ENCODE measurements around the gene IER2.
"Not testable (repeated sequence)": the region's sequence is repeated elsewhere in the genome, so short reads cannot be mapped to it uniquely, and the experiment has no call there.

Gene IER2

DNA sequence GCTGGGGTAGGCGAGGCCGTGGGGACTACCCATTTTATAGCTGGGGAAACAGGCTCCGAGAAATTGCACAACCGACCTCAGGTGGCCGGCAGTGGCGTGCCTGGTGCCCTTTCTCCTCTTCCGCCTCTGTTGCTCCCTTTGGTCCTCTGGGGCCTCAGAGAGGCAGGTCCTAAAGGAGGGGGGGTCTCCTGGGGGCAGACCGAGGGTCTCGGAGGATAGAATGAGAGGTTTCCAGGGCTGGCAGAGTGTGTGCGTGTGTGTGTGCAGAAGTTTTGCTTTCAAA lies 11.4 kb upstream of the IER2 start:
- H3K27me3 ChIP-seq (ENCODE audit: low read length) = no peaks in the 10 kb centered on the region
- H3K9ac ChIP-seq (ENCODE audit: low read length) = no peak overlapping the region
- no peaks in the 10 kb centered on the region for H3K9me3 ChIP-seq (ENCODE audit: insufficient read depth, low read length)
- no peak overlapping the region for H3K4me2 ChIP-seq (ENCODE audit: low read depth, low read length, poor library complexity, severe bottlenecking)
- H2AFZ ChIP-seq (ENCODE audit: low read depth, low read length, severe bottlenecking) = no peak overlapping the region
- TF ChIP-seq EZH2phosphoT487 (conservative IDR thresholded peaks at IDR 0.05; ENCODE audit: low read length) = no peak
- TF ChIP-seq, protein P1, sequence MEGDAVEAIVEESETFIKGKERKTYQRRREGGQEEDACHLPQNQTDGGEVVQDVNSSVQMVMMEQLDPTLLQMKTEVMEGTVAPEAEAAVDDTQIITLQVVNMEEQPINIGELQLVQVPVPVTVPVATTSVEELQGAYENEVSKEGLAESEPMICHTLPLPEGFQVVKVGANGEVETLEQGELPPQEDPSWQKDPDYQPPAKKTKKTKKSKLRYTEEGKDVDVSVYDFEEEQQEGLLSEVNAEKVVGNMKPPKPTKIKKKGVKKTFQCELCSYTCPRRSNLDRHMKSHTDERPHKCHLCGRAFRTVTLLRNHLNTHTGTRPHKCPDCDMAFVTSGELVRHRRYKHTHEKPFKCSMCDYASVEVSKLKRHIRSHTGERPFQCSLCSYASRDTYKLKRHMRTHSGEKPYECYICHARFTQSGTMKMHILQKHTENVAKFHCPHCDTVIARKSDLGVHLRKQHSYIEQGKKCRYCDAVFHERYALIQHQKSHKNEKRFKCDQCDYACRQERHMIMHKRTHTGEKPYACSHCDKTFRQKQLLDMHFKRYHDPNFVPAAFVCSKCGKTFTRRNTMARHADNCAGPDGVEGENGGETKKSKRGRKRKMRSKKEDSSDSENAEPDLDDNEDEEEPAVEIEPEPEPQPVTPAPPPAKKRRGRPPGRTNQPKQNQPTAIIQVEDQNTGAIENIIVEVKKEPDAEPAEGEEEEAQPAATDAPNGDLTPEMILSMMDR (IDR thresholded peaks at IDR 0.05; ENCODE audit: insufficient read depth, low read length, poor library complexity, severe bottlenecking) = no peak
- no peaks in the 10 kb centered on the region for H3K79me2 ChIP-seq (ENCODE audit: insufficient read depth, low read length)
- no peak overlapping the region for H3K4me3 ChIP-seq (ENCODE audit: insufficient read depth, low read length, poor library complexity, severe bottlenecking)
- no peak overlapping the region for H3K27ac ChIP-seq (ENCODE audit: low read depth, low read length)
- H3F3A ChIP-seq (ENCODE audit: insufficient read depth) = no peaks in the 10 kb centered on the region
- H3K36me3 ChIP-seq (ENCODE audit: low read length) = no peaks in the 10 kb centered on the region
- no peaks in the 10 kb centered on the region for H3K9me2 ChIP-seq (replicated peaks; ENCODE audit: insufficient read depth, low read length)
- no peaks in the 10 kb centered on the region for H4K20me1 ChIP-seq (ENCODE audit: low read depth, low read length)

DNA sequence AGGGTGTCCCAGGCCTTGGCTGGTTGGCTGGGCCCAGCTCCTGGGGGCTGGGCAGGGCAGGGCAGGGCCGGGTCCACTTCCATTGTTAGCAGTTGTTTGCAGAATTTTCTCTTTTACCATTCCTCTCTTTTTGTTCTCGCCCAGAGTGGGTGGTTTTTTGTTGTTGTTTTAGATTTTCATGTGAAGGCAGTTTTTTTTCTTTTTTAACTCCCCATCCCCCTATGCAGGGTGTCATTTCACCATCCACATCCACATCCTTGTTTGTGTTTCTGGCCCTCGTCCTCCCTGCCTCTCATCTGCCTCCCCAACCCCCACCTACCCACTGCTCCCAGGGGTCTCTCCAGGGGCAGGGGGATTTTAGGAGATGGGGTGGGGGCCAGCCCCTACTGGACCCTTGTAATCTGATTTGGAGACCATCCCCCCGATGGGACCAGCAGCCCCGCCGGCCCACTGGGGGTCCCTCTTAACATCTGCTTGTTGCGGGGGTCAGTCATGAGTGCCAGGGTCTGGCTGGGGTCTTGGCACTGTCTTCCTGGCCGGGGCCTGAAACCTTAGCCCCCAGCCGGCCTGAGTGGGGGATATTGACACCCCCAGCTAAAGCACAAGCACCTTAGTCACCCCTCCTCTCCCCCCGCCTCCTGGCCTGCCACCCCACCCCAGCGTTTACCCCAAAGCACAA lies 10.4 kb upstream of the IER2 start:
- Histone ChIP-seq H2AFZ (ENCODE audit: low read depth, low read length, severe bottlenecking) (no peak overlapping the region), H3K9me3 (ENCODE audit: insufficient read depth, low read length) (no peaks in the 10 kb centered on the region), H4K20me1 (ENCODE audit: low read depth, low read length) (no peaks in the 10 kb centered on the region), H3K79me2 (ENCODE audit: insufficient read depth, low read length) (no peaks in the 10 kb centered on the region), H3F3A (ENCODE audit: insufficient read depth) (no peaks in the 10 kb centered on the region), H3K27ac (ENCODE audit: low read depth, low read length) (no peak overlapping the region), H3K27me3 (ENCODE audit: low read length) (no peaks in the 10 kb centered on the region), H3K36me3 (ENCODE audit: low read length) (no peaks in the 10 kb centered on the region), H3K4me2 (ENCODE audit: low read depth, low read length, poor library complexity, severe bottlenecking) (no peak overlapping the region), H3K9me2 (replicated peaks; ENCODE audit: insufficient read depth, low read length) (no peaks in the 10 kb centered on the region), H3K9ac (ENCODE audit: low read length) (no peak overlapping the region), H3K4me3 (ENCODE audit: insufficient read depth, low read length, poor library complexity, severe bottlenecking) (no peak overlapping the region)
- TF ChIP-seq EZH2phosphoT487 (conservative IDR thresholded peaks at IDR 0.05; ENCODE audit: low read length) = no peak
- TF ChIP-seq, protein P1 (IDR thresholded peaks at IDR 0.05; ENCODE audit: insufficient read depth, low read length, poor library complexity, severe bottlenecking) = no peak

DNA sequence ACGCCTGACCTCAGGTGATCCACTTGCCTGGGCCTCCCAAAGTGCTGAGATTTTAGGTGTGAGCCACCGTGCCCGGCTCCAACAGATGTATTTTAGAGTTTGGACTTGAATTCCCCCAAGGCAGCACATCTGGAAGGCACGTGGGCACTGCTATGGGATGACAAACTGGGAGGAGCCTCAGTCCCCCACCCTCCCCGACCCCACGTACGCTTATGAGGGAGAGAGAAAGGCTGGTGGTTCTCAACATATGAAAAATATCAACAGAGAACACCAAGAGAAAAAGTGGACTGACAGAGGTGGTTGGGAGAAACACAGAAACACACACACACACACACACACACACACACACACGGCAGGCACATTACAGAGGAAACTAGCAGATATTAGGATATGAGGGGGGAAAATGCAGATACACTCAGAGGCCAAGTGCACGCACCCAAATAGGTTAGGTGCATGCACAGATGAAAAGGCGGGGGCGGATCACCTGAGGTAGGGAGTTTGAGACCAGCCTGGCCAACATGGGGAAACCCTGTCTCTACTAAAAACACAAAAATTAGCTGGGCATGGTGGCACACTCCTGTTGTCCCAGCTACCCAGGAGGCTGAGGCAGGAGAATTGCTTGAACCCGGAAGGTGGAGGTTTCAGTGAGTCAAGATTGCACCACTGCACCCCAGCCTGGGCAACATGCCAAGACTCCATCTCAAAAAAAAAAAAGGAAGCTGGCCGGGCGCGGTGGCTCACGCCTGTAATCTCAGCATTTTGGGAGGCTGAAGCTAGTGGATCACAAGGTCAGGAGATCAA lies 3.2 kb upstream of the IER2 start:
- H3K9me3 ChIP-seq (ENCODE audit: insufficient read depth, low read length) = no peaks in the 10 kb centered on the region
- H3K4me2 ChIP-seq (ENCODE audit: low read depth, low read length, poor library complexity, severe bottlenecking) = no peak overlapping the region
- no peak overlapping the region for H3K27ac ChIP-seq (ENCODE audit: low read depth, low read length)
- no peak overlapping the region for H3K9ac ChIP-seq (ENCODE audit: low read length)
- no peak overlapping the region for H3K4me3 ChIP-seq (ENCODE audit: insufficient read depth, low read length, poor library complexity, severe bottlenecking)
- TF ChIP-seq, protein P1 (IDR thresholded peaks at IDR 0.05; ENCODE audit: insufficient read depth, low read length, poor library complexity, severe bottlenecking) = no peak
- no peak for TF ChIP-seq EZH2phosphoT487 (conservative IDR thresholded peaks at IDR 0.05; ENCODE audit: low read length)
- H3K79me2 ChIP-seq (ENCODE audit: insufficient read depth, low read length) = peaks cover 8% of the 10 kb centered on the region
- no peaks in the 10 kb centered on the region for H4K20me1 ChIP-seq (ENCODE audit: low read depth, low read length)
- peaks cover under 1% of the 10 kb centered on the region; the same call in 1 of the 2 replicates for H3F3A ChIP-seq (ENCODE audit: insufficient read depth)
- H3K9me2 ChIP-seq (replicated peaks; ENCODE audit: insufficient read depth, low read length) = no peaks in the 10 kb centered on the region
- no peaks in the 10 kb centered on the region for H3K36me3 ChIP-seq (ENCODE audit: low read length)
- no peak overlapping the region for H2AFZ ChIP-seq (ENCODE audit: low read depth, low read length, severe bottlenecking)
- H3K27me3 ChIP-seq (ENCODE audit: low read length) = no peaks in the 10 kb centered on the region

DNA sequence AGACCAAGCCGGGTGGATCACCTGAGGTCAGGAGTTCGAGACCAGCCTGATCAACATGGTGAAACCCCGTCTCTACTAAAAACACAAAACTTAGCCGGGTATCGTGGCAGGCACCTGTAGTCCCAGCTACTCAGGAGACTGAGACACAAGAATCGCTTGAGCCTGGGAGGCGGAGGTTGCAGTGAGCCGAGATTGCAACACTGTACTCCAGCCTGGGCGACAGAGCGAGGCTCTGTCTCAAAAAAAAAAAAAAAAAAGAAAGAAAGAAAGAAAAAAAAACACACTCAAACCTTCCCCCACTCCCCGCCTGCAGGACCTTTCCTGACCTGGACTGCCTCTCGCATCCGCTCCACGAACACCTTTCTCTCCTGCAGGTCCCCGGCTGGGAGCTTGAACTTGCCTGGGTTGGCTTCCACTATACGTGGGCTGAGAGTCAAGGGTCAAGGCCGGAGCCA lies 1.0 kb upstream of the IER2 start:
- not testable (repeated sequence) for H4K20me1 ChIP-seq (ENCODE audit: low read depth, low read length); H3K27me3 ChIP-seq (ENCODE audit: low read length); H3K36me3 ChIP-seq (ENCODE audit: low read length); H3K9me2 ChIP-seq (replicated peaks; ENCODE audit: insufficient read depth, low read length); H3F3A ChIP-seq (ENCODE audit: insufficient read depth); H3K9me3 ChIP-seq (ENCODE audit: insufficient read depth, low read length)
- H3K4me2 ChIP-seq (ENCODE audit: low read depth, low read length, poor library complexity, severe bottlenecking) = peak overlapping the region; percentile 97
- peak overlapping the region; percentile 40 for H3K27ac ChIP-seq (ENCODE audit: low read depth, low read length)
- H2AFZ ChIP-seq (ENCODE audit: low read depth, low read length, severe bottlenecking) = peak overlapping the region; percentile 64
- peak overlapping the region; percentile 91 for H3K9ac ChIP-seq (ENCODE audit: low read length)
- peaks cover 18% of the 10 kb centered on the region for H3K79me2 ChIP-seq (ENCODE audit: insufficient read depth, low read length)
- peak overlapping the region; percentile 75 for H3K4me3 ChIP-seq (ENCODE audit: insufficient read depth, low read length, poor library complexity, severe bottlenecking)
